Measurements from ENCODE around the gene ETV3.

ETV3 gene

DNA sequence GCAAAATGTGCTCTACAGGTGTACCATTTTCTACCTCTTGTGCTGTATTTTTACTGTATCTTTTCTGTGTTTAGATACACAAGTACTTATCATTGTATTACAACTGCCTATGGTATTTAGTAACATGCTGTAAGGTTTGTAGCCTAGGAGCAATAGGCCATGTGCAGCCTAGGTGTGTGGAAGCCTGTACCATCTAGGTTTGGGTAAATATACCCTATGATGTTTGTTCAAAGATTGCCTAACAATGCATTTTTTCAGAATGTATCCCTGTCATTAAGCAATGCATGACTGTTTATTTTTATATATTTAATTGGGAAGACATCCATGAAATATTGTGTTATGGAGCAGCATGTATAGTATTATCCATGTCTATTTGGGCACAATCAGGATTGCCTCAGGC, 49.6 kb downstream of the ETV3 start:
- no peak for ATAC-seq
- no peak for TF ChIP-seq ARNTL (CRISPR knock-in tag; IDR thresholded peaks at IDR 0.05; ENCODE audit: borderline replicate concordance, low read depth)
- TF ChIP-seq SNAI2 (CRISPR knock-in tag; IDR thresholded peaks at IDR 0.05), result no peak
- TF ChIP-seq PPARA (CRISPR knock-in tag; IDR thresholded peaks at IDR 0.05; ENCODE audit: borderline replicate concordance), result no peak
- TF ChIP-seq ZFP3 (CRISPR knock-in tag; IDR thresholded peaks at IDR 0.05), result no peak
- TF ChIP-seq ZFP30 (CRISPR knock-in tag; IDR thresholded peaks at IDR 0.05), result no peak
- TF ChIP-seq, protein P1, sequence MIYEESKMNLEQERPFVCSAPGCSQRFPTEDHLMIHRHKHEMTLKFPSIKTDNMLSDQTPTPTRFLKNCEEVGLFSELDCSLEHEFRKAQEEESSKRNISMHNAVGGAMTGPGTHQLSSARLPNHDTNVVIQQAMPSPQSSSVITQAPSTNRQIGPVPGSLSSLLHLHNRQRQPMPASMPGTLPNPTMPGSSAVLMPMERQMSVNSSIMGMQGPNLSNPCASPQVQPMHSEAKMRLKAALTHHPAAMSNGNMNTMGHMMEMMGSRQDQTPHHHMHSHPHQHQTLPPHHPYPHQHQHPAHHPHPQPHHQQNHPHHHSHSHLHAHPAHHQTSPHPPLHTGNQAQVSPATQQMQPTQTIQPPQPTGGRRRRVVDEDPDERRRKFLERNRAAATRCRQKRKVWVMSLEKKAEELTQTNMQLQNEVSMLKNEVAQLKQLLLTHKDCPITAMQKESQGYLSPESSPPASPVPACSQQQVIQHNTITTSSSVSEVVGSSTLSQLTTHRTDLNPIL (CRISPR knock-in tag; IDR thresholded peaks at IDR 0.05; ENCODE audit: low read depth), result no peak
- TF ChIP-seq, protein P2, sequence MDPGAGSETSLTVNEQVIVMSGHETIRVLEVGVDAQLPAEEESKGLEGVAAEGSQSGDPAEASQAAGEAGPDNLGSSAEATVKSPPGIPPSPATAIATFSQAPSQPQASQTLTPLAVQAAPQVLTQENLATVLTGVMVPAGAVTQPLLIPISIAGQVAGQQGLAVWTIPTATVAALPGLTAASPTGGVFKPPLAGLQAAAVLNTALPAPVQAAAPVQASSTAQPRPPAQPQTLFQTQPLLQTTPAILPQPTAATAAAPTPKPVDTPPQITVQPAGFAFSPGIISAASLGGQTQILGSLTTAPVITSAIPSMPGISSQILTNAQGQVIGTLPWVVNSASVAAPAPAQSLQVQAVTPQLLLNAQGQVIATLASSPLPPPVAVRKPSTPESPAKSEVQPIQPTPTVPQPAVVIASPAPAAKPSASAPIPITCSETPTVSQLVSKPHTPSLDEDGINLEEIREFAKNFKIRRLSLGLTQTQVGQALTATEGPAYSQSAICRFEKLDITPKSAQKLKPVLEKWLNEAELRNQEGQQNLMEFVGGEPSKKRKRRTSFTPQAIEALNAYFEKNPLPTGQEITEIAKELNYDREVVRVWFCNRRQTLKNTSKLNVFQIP (CRISPR knock-in tag; IDR thresholded peaks at IDR 0.05; ENCODE audit: borderline replicate concordance, low read depth), result no peak
- no peak for TF ChIP-seq CSDC2 (CRISPR knock-in tag; IDR thresholded peaks at IDR 0.05)
- TF ChIP-seq ZNF565 (CRISPR knock-in tag; conservative IDR thresholded peaks at IDR 0.05; ENCODE audit: low read depth), result no peak
- TF ChIP-seq, protein P3, sequence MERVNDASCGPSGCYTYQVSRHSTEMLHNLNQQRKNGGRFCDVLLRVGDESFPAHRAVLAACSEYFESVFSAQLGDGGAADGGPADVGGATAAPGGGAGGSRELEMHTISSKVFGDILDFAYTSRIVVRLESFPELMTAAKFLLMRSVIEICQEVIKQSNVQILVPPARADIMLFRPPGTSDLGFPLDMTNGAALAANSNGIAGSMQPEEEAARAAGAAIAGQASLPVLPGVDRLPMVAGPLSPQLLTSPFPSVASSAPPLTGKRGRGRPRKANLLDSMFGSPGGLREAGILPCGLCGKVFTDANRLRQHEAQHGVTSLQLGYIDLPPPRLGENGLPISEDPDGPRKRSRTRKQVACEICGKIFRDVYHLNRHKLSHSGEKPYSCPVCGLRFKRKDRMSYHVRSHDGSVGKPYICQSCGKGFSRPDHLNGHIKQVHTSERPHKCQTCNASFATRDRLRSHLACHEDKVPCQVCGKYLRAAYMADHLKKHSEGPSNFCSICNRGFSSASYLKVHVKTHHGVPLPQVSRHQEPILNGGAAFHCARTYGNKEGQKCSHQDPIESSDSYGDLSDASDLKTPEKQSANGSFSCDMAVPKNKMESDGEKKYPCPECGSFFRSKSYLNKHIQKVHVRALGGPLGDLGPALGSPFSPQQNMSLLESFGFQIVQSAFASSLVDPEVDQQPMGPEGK (CRISPR knock-in tag; IDR thresholded peaks at IDR 0.05; ENCODE audit: borderline replicate concordance), result no peak
- no peak for TF ChIP-seq OSR1 (CRISPR knock-in tag; IDR thresholded peaks at IDR 0.05)
- TF ChIP-seq, protein P4, sequence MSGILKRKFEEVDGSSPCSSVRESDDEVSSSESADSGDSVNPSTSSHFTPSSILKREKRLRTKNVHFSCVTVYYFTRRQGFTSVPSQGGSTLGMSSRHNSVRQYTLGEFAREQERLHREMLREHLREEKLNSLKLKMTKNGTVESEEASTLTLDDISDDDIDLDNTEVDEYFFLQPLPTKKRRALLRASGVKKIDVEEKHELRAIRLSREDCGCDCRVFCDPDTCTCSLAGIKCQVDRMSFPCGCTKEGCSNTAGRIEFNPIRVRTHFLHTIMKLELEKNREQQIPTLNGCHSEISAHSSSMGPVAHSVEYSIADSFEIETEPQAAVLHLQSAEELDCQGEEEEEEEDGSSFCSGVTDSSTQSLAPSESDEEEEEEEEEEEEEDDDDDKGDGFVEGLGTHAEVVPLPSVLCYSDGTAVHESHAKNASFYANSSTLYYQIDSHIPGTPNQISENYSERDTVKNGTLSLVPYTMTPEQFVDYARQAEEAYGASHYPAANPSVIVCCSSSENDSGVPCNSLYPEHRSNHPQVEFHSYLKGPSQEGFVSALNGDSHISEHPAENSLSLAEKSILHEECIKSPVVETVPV (CRISPR knock-in tag; IDR thresholded peaks at IDR 0.05), result no peak
- TF ChIP-seq BACH2 (CRISPR knock-in tag; IDR thresholded peaks at IDR 0.05; ENCODE audit: borderline replicate concordance), result no peak
- TF ChIP-seq ZC3H10 (CRISPR knock-in tag; IDR thresholded peaks at IDR 0.05), result no peak
- TF ChIP-seq ISL1 (CRISPR knock-in tag; IDR thresholded peaks at IDR 0.05), result no peak
- TF ChIP-seq RARB (CRISPR knock-in tag; IDR thresholded peaks at IDR 0.05), result no peak
- no peak for TF ChIP-seq GLIS3 (CRISPR knock-in tag; IDR thresholded peaks at IDR 0.05)
- TF ChIP-seq TOX (CRISPR knock-in tag; IDR thresholded peaks at IDR 0.05; ENCODE audit: borderline replicate concordance), result no peak
- no peak for TF ChIP-seq ZNF70 (CRISPR knock-in tag; IDR thresholded peaks at IDR 0.05)

DNA sequence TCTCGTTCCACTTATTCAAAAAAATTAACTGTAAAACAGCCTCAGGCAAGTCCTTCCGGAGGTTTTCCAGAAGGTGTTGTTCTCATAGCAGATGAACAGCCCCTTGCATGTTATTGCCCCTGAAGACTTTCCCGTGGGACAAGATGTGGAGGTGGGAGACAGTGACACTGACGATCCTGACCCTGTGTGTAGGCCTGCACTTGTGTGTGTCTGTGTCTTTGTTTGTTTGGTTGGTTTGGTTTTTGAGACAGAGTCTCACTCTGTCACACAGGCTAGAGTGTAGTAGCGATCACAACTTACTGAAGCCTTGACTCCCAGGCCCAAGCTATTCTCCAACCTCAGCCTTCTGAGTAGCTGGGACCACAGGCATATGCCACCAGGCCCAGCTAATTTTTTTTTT, 51.2 kb downstream of the ETV3 start:
- ATAC-seq, result no peak
- TF ChIP-seq ZFP3 (CRISPR knock-in tag; IDR thresholded peaks at IDR 0.05), result no peak
- no peak for TF ChIP-seq ZFP30 (CRISPR knock-in tag; IDR thresholded peaks at IDR 0.05)
- no peak for TF ChIP-seq ESRRG (CRISPR knock-in tag; IDR thresholded peaks at IDR 0.05)
- TF ChIP-seq, protein P4 (CRISPR knock-in tag; IDR thresholded peaks at IDR 0.05), result no peak
- no peak for TF ChIP-seq PPARA (CRISPR knock-in tag; IDR thresholded peaks at IDR 0.05; ENCODE audit: borderline replicate concordance)
- TF ChIP-seq, protein P1 (CRISPR knock-in tag; IDR thresholded peaks at IDR 0.05; ENCODE audit: low read depth), result no peak
- no peak for TF ChIP-seq ISL1 (CRISPR knock-in tag; IDR thresholded peaks at IDR 0.05)
- no peak for TF ChIP-seq TCF4 (CRISPR knock-in tag; IDR thresholded peaks at IDR 0.05; ENCODE audit: borderline replicate concordance)
- TF ChIP-seq ZNF8 (CRISPR knock-in tag; IDR thresholded peaks at IDR 0.05), result no peak
- TF ChIP-seq SNAI2 (CRISPR knock-in tag; IDR thresholded peaks at IDR 0.05), result no peak
- no peak for TF ChIP-seq BACH2 (CRISPR knock-in tag; IDR thresholded peaks at IDR 0.05; ENCODE audit: borderline replicate concordance)
- no peak for TF ChIP-seq ZNF70 (CRISPR knock-in tag; IDR thresholded peaks at IDR 0.05)
- TF ChIP-seq, protein P2 (CRISPR knock-in tag; IDR thresholded peaks at IDR 0.05; ENCODE audit: borderline replicate concordance, low read depth), result no peak

All from SK-N-SH treated with all-trans-retinoic acid at 6 μM for 48 hours (cell line).